Transverse colon (tissue), 4 donors: ENCODE results near the gene RHBDD3.

ENCODE experiments used
- EP300 ChIP-seq: sonication (generic); formaldehyde crosslinking; IDR thresholded peaks from one replicate; pipeline ENCODE4 v1.6.1; 2017; ENCODE audit warnings: antibody characterized with exemption, low read depth
- POLR2A ChIP-seq: fragments of 450-650 bp; IDR thresholded peaks from one replicate; pipeline ENCODE4 v1.6.1; 2016; ENCODE audit warnings: antibody characterized with exemption, mild to moderate bottlenecking, moderate library complexity
- POLR2AphosphoS5 ChIP-seq, 3 donors: sonication (generic); formaldehyde crosslinking; IDR thresholded peaks; one replicate each; pipeline ENCODE4 v1.6.1; 2016; ENCODE audit warnings: antibody characterized with exemption in 3 of 3
- TF ChIP-seq, protein P1 (sequence below), 5 experiments: fragments of 200-600 bp in 3 of 5; fragments of 450-650 bp in 2 of 5; sonication (generic) in 3 of 5; IDR thresholded peaks; 1 replicate in 2 of 5; 2 replicates in 3 of 5; pipeline ENCODE4 v1.5.1; 2016 to 2017; ENCODE audit warnings: antibody characterized with exemption in 5 of 5, inconsistent platforms in 3 of 5, mild to moderate bottlenecking in 2 of 5, moderate library complexity in 1 of 5

GRCh38 chr22:29270475-29271271 lies 2.9 kb upstream of the RHBDD3 start:
- TF ChIP-seq POLR2A, result no peak
- TF ChIP-seq, protein P1, sequence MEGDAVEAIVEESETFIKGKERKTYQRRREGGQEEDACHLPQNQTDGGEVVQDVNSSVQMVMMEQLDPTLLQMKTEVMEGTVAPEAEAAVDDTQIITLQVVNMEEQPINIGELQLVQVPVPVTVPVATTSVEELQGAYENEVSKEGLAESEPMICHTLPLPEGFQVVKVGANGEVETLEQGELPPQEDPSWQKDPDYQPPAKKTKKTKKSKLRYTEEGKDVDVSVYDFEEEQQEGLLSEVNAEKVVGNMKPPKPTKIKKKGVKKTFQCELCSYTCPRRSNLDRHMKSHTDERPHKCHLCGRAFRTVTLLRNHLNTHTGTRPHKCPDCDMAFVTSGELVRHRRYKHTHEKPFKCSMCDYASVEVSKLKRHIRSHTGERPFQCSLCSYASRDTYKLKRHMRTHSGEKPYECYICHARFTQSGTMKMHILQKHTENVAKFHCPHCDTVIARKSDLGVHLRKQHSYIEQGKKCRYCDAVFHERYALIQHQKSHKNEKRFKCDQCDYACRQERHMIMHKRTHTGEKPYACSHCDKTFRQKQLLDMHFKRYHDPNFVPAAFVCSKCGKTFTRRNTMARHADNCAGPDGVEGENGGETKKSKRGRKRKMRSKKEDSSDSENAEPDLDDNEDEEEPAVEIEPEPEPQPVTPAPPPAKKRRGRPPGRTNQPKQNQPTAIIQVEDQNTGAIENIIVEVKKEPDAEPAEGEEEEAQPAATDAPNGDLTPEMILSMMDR (IDR thresholded peaks at IDR 0.05), result no peak
- no peak for TF ChIP-seq EP300
- no peak for TF ChIP-seq POLR2AphosphoS5 (IDR thresholded peaks at IDR 0.05)
